Aorta (tissue), 5 donors: ENCODE data around the gene TMEM131. TPM values are rescaled to one million over a fixed set of nuclear protein-coding genes. Genes with fewer than 3 reads are reported as not detected.
"Not testable (repeated sequence)": the region's sequence is repeated elsewhere in the genome, so short reads cannot be mapped to it uniquely, and the experiment has no call there.

Source experiments
- ATAC-seq: fragments of 200-7000 bp; cut with Tn5 transposase; one replicate; pipeline ENCODE4 v1.9.1; 2022; ENCODE audit warnings: moderate library complexity; ENCODE audit not compliant: low FRiP score
- DNase-seq, 2 donors: peaks; one replicate each; pipeline ENCODE4 v3.0.0-alpha.2; 2020
- H3K27ac ChIP-seq, 2 donors: one replicate each; pipeline ENCODE4 v1.5.1; 2013; ENCODE audit warnings: low read length in 2 of 2, mild to moderate bottlenecking in 2 of 2, moderate library complexity in 2 of 2, control low read depth in 1 of 2, inconsistent platforms in 1 of 2, low read depth in 1 of 2
- H3K27me3 ChIP-seq, 2 donors: one replicate each; pipeline ENCODE4 v1.6.1; 2013; ENCODE audit warnings: control low read depth in 1 of 2, low read length in 1 of 2, mild to moderate bottlenecking in 1 of 2, moderate library complexity in 1 of 2; ENCODE audit not compliant: insufficient read depth in 2 of 2, control insufficient read depth in 1 of 2
- H3K36me3 ChIP-seq, 2 donors: one replicate each; pipeline ENCODE4 v1.6.1; 2013; ENCODE audit warnings: control low read depth in 1 of 2, low read length in 1 of 2, mild to moderate bottlenecking in 1 of 2; ENCODE audit not compliant: insufficient read depth in 2 of 2, control insufficient read depth in 1 of 2
- H3K4me1 ChIP-seq, 2 donors: one replicate each; pipeline ENCODE4 v1.6.1; 2013; ENCODE audit warnings: low read length in 2 of 2, control low read depth in 1 of 2, mild to moderate bottlenecking in 1 of 2, moderate library complexity in 1 of 2; ENCODE audit not compliant: insufficient read depth in 2 of 2, control insufficient read depth in 1 of 2
- H3K4me3 ChIP-seq, 2 donors: one replicate each; pipeline ENCODE4 v1.5.1; 2013; ENCODE audit warnings: low read length in 2 of 2, control low read depth in 1 of 2, mild to moderate bottlenecking in 1 of 2
- H3K9me3 ChIP-seq: one replicate; pipeline ENCODE4 v1.6.1; 2013; ENCODE audit warnings: mild to moderate bottlenecking, low read length; ENCODE audit not compliant: control insufficient read depth
- WGBS, 2 donors: extraction: QIAGEN DNeasy Blood & Tissue Kit; methylation state at CpG; one replicate each; pipeline ENCODE4 v1.1.7; 2013; 5-methylcytosine and 5-hydroxymethylcytosine counted together
- intact Hi-C, 2 donors: fragments of 100-400 bp; cut with DNase I; formaldehyde crosslinking; loops; one replicate each; pipeline versions ENCODE4 v1.14.2 to v1.15.0; 2022
- polyA plus RNA-seq, 2 donors: library from polyadenylated mRNA; stranded (reverse); fragments of 200-250 nt; gene quantifications; one replicate each; pipeline ENCODE4 v1.2.3, GENCODE V29; 2013
- total RNA-seq, 2 donors: library from RNA; stranded (reverse); fragmentation: NEBNext Ultra II Directional; extraction: Animal tissue kit (Norgen Biotek cat#: 25700); gene quantifications; one replicate each; pipeline ENCODE4 v1.2.1, GENCODE V29; 2021
- donor health status: healthy with polysubstance abuse.
- donor health status: Bipolar disorder and iron deficiency.
- donor health status: DM: no; HTN: no; CAD: no.
- donor health status: DM: no; HTN: no; CAD: no.
- donor health status: DM: yes; HTN: yes; CAD: no.

TMEM131 gene
- total and polyA plus RNA-seq, 4 donors = 6.8 to 42.5 (median 25.7) TPM

GRCh38 chr2:97926946-97927345, 68.8 kb downstream of the TMEM131 start:
- H3K4me1 ChIP-seq = peaks cover 2 to 3% of the 10 kb centered on the region in 2 donors
- H3K27me3 ChIP-seq = no peaks in the 10 kb centered on the region
- peaks cover 0 to 2% of the 10 kb centered on the region in 2 donors for H3K36me3 ChIP-seq
- no peak overlapping the region for H3K4me3 ChIP-seq
- DNase-seq (no peak), ATAC-seq (no peak)
- no peaks in the 10 kb centered on the region for H3K9me3 ChIP-seq
- 95% methylated on average over 2 of the region's 2 CpGs for WGBS, 2 donors
- intact Hi-C loops = no loop called here
- no peak overlapping the region for H3K27ac ChIP-seq

GRCh38 chr2:97924194-97924593, 71.6 kb downstream of the TMEM131 start:
- DNase-seq = no peak
- Histone ChIP-seq H3K9me3 (no peaks in the 10 kb centered on the region), H3K36me3 (peaks cover 0 to 2% of the 10 kb centered on the region in 2 donors), H3K27ac (no peak overlapping the region), H3K27me3 (no peaks in the 10 kb centered on the region), H3K4me3 (no peak overlapping the region), H3K4me1 (peaks cover 2 to 3% of the 10 kb centered on the region in 2 donors)
- WGBS, 2 donors = 98% methylated on average over 4 of the region's 4 CpGs
- ATAC-seq = no peak
- intact Hi-C loops = no loop called here

DNA sequence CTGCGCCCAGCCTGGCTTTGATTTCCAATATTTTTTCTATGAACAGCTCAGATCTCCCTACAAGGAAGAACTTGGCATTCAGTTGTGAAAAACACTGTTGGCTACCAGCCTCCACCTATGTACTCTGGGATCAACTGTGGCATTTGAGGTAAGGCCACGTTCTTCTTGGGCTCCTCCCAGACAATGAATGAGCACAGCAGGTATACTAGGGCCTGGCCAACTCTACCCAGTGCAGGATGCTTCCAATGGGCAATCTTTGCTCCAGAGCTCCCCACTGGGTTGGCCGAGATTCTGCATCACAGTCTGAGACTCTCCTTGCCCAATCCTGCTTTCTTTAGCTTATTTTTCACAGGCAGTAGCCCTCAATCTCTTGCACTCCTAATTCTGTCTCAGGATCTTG, 75.9 kb downstream of the TMEM131 start:
- intact Hi-C loops = no loop called here
- H3K27me3 ChIP-seq = no peaks in the 10 kb centered on the region
- peaks cover 0 to 2% of the 10 kb centered on the region in 2 donors for H3K36me3 ChIP-seq
- ATAC-seq = no peak
- H3K4me1 ChIP-seq = no peaks in the 10 kb centered on the region
- no peak overlapping the region for H3K27ac ChIP-seq
- no peak for DNase-seq
- no peak overlapping the region for H3K4me3 ChIP-seq
- no peaks in the 10 kb centered on the region for H3K9me3 ChIP-seq
- 94 to 96% methylated on average over 3 of the region's 3 CpGs for WGBS, 2 donors

DNA sequence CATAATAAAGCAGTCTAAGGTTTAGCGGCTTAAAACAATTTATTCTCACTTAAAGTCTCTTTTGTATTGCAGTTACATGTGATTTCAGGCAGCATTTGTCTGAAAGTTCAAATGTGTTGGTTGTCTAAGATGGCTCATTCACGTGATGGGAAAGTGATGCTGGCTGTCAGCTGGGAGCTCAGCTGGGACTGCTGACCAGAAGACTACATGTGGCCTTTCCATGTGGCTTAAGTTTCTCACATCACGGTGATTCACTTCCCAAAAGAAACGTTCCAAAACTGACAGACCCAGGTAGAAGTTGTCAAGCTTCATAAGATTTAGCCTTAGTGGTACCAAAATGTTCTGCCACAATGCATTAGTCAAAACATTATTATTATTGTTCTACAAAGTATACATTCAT, 76.9 kb downstream of the TMEM131 start:
- Histone ChIP-seq H3K27ac (no peak overlapping the region), H3K4me3 (no peak overlapping the region), H3K9me3 (no peaks in the 10 kb centered on the region), H3K36me3 (no peaks in the 10 kb centered on the region), H3K27me3 (no peaks in the 10 kb centered on the region), H3K4me1 (no peaks in the 10 kb centered on the region)
- intact Hi-C loops = no loop called here
- no peak for ATAC-seq
- DNase-seq = no peak
- 94 to 97% methylated on average over 4 of the region's 4 CpGs for WGBS, 2 donors

DNA sequence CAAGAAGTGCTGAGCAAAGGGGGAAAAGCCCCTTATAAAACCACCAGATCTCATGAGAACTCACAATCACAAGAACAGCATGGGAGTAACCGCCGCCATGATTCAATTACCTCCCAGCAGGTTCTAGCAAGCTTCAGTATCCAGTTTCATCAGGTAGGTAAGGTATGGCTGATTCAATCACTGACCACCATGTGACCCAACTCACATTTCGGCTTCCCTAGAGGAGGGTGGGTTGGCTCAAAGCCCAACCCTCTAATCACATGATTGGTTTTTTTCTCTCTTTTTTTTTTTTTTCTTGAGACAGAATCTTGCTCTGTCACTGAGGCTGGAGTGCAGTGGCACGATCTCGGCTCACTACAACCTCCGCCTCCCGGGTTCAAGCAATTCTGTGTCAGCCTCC, 78.1 kb downstream of the TMEM131 start:
- H3K4me3 ChIP-seq, DNase-seq, H3K36me3 ChIP-seq, H3K4me1 ChIP-seq, intact Hi-C loops, H3K9me3 ChIP-seq, H3K27ac ChIP-seq, H3K27me3 ChIP-seq, ATAC-seq: not testable (repeated sequence)
- 97 to 100% methylated on average over 7 of the region's 7 CpGs for WGBS, 2 donors

DNA sequence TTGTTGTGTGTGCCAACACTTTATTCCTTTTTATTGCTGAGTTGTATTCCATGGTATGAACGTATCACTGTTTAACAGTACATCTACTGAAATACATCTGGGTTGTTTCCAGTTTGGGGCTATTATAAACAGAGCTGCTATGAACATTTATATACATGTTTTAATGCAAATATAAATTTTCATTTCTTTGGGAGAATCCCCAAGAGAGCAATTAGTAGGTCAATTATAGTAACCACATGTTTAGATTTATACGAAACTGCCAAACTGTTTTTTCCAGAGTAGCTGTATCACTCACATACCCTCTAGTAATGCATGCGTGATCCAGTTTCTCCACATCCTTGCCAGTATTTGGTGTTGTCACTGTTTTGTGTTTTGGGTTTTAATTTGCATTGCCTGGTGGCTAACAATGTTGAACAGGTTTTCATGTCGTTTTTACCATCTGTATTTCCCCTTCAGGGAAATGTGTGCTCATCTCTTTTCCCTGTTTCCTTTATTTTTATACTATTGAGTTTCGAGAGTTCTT, 81.0 kb downstream of the TMEM131 start:
- DNase-seq (no peak), ATAC-seq (no peak)
- intact Hi-C loops = no loop called here
- no peaks in the 10 kb centered on the region for H3K27me3 ChIP-seq
- H3K9me3 ChIP-seq = no peaks in the 10 kb centered on the region
- H3K4me1 ChIP-seq = peaks cover 0 to 3% of the 10 kb centered on the region in 2 donors
- no peaks in the 10 kb centered on the region for H3K36me3 ChIP-seq
- H3K4me3 ChIP-seq = no peak overlapping the region
- WGBS, 2 donors = 75 to 80% methylated on average over 5 of the region's 5 CpGs
- H3K27ac ChIP-seq = no peak overlapping the region

DNA sequence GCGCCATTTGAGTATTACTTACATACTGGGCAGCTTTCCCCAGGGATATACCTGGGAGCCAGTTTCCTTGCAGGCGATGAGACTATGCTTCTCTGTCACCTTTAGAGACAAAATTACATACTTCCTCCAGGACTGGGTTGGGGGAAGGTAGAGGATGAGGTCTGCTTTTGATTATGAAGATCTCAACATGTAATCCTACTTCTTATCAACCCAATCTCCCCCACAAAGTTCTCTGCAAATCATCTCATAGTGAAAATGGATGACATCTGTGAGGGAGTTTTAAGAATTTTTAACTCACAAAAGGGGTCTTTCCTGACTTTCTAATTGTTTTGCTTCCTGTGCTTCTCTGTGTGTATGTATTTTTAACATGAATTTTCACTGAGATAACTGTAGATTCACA, 81.9 kb downstream of the TMEM131 start:
- peaks cover 0 to under 1% of the 10 kb centered on the region in 2 donors for H3K36me3 ChIP-seq
- ATAC-seq = no peak
- no peak overlapping the region for H3K4me3 ChIP-seq
- 92 to 97% methylated on average over 2 of the region's 2 CpGs for WGBS, 2 donors
- DNase-seq = no peak
- intact Hi-C loops = no loop called here
- H3K27me3 ChIP-seq = no peaks in the 10 kb centered on the region
- no peak overlapping the region for H3K27ac ChIP-seq
- H3K4me1 ChIP-seq = peaks cover 0 to 3% of the 10 kb centered on the region in 2 donors
- no peaks in the 10 kb centered on the region for H3K9me3 ChIP-seq

- H3K36me3 ChIP-seq = peaks cover 0 to 2% of the 10 kb centered on the region in 2 donors
- no peaks in the 10 kb centered on the region for H3K27me3 ChIP-seq
- intact Hi-C loops = no loop called here
- H3K27ac ChIP-seq = no peak overlapping the region
- ATAC-seq (no peak), DNase-seq (no peak)
- WGBS, 2 donors = 88 to 100% methylated on average over 1 of the region's 1 CpG
- H3K4me1 ChIP-seq = peaks cover 0 to 3% of the 10 kb centered on the region in 2 donors
- no peak overlapping the region for H3K4me3 ChIP-seq
- no peaks in the 10 kb centered on the region for H3K9me3 ChIP-seq
Observed at GRCh38 chr2:97911922-97912575, 83.7 kb downstream of the TMEM131 start.

GRCh38 chr2:97911206-97911921, 84.4 kb downstream of the TMEM131 start:
- Histone ChIP-seq H3K4me3 (no peak overlapping the region), H3K4me1 (peaks cover 0 to 3% of the 10 kb centered on the region in 2 donors), H3K27ac (no peak overlapping the region), H3K36me3 (peaks cover 0 to 2% of the 10 kb centered on the region in 2 donors), H3K27me3 (no peaks in the 10 kb centered on the region), H3K9me3 (no peaks in the 10 kb centered on the region)
- WGBS, 2 donors = 84 to 85% methylated on average over 4 of the region's 4 CpGs
- no peak for ATAC-seq
- intact Hi-C loops = no loop called here
- no peak for DNase-seq
